ENCODE results near the gene FAM25G.

DNA sequence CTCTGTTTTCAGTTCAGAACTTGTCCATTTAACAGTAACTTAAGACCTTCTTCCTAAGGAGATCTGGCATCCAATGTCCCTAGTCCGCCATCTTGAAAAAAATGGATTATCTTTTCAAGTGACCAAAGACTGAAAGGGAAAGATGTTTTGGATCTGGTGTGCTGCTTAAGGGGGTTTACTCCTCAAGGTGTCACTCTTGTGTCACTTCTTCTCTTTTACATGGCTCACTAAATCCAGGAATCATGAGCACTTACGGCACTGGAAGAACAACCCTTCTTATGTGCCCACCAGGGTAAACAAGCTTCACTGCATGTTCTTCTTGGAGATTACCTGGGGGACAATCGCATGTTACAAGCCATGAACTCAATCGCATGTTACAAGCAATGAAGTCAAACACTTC lies 51.3 kb downstream of the FAM25G start:
- TF ChIP-seq, protein P1, sequence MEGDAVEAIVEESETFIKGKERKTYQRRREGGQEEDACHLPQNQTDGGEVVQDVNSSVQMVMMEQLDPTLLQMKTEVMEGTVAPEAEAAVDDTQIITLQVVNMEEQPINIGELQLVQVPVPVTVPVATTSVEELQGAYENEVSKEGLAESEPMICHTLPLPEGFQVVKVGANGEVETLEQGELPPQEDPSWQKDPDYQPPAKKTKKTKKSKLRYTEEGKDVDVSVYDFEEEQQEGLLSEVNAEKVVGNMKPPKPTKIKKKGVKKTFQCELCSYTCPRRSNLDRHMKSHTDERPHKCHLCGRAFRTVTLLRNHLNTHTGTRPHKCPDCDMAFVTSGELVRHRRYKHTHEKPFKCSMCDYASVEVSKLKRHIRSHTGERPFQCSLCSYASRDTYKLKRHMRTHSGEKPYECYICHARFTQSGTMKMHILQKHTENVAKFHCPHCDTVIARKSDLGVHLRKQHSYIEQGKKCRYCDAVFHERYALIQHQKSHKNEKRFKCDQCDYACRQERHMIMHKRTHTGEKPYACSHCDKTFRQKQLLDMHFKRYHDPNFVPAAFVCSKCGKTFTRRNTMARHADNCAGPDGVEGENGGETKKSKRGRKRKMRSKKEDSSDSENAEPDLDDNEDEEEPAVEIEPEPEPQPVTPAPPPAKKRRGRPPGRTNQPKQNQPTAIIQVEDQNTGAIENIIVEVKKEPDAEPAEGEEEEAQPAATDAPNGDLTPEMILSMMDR (conservative IDR thresholded peaks at IDR 0.05), result no peak
- no peak for TF ChIP-seq ZFX (IDR thresholded peaks at IDR 0.05)

Data from C4-2B (cell line).